Activated effector memory CD4-positive, alpha-beta T cell treated with anti-CD3 and anti-CD28 coated beads, Interleukin-2, amount 50 U/mL, for 16 hours (primary cell): ENCODE data around the gene TUFT1.

ENCODE experiments used
- DNase-seq: peaks from one replicate; pipeline ENCODE4 v3.0.0-alpha.2; 2020

Gene TUFT1

DNA sequence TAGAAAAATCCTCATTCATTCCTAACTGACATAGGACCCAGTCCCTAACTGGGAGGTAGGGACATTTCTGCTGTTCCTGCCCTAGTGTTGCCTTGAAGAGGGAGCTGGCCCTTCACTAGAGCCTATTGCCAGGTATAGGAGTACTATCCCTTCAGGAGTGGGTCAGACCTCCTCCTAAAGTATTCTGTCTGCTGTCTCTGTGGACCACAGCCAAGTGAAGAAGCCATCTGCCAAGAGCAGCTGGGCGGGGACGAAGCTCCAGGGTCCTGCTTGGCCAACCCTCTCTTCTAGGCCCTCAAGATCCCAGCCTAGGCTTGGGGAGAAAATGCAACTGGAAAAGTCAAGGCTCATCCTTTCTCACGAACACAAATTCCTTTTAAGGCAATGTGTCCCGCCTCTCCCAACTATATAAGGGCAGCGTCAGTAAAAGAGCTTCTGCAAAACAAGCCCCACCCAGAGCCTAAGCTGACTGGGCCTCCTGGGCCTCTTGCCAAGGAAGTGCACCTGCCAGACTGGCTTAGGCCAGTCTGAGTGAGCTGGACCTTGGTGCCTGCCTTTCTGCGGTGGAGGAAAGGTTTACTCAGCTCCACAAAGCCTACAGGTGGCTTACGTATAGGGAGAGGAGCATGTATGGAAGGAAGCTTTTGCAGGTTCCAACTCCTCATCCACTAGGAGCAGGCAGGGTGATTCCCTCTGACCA, 638 bp upstream of the TUFT1 start:
- peak; percentile 75 for DNase-seq

GRCh38 chr1:151540982-151541377, 871 bp downstream of the TUFT1 start:
- no peak for DNase-seq

DNA sequence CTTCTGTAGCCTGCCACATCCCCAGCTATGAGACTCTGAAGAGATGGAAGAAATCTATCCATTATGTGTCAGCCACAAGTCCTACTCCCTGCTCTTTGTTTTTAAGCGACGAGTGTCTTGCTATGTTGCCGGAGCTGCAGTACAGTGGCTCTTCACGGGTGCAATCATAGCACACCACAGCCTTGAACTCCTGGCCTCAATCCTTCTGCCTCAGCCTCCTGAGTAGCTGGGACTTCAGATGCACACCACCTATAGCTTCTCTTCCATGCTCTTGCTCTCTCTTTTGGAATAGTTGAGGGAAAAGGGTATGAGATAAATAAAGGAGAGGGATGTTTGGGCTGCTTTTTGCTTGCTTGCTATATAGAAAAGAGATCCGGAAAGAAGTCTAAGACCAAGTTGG, 1.6 kb downstream of the TUFT1 start:
- DNase-seq, result peak; percentile 12

GRCh38 chr1:151542710-151543129, 2.6 kb downstream of the TUFT1 start:
- peak; percentile 54 for DNase-seq

DNA sequence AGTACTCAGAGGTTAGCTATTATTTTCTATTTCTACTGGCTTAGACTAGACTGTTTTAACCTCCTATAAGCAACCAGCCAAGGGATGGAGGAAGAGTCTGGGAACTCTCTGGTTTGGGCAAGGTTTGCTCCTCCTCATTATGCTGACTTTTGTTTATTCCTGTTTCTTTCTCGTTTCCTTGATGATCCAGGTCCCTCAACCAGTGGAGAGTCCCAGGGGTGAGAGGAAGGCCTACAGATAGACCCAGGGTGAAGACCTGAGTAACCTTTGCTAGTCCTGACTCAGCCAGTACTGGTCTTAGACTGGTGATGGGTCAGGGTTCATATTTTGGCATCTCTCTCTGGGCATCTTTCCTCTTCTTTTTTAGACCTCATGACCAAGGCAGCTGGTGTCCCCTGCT, 5.4 kb downstream of the TUFT1 start:
- no peak for DNase-seq

GRCh38 chr1:151546011-151546925, 6.2 kb downstream of the TUFT1 start:
- DNase-seq, result no peak

DNA sequence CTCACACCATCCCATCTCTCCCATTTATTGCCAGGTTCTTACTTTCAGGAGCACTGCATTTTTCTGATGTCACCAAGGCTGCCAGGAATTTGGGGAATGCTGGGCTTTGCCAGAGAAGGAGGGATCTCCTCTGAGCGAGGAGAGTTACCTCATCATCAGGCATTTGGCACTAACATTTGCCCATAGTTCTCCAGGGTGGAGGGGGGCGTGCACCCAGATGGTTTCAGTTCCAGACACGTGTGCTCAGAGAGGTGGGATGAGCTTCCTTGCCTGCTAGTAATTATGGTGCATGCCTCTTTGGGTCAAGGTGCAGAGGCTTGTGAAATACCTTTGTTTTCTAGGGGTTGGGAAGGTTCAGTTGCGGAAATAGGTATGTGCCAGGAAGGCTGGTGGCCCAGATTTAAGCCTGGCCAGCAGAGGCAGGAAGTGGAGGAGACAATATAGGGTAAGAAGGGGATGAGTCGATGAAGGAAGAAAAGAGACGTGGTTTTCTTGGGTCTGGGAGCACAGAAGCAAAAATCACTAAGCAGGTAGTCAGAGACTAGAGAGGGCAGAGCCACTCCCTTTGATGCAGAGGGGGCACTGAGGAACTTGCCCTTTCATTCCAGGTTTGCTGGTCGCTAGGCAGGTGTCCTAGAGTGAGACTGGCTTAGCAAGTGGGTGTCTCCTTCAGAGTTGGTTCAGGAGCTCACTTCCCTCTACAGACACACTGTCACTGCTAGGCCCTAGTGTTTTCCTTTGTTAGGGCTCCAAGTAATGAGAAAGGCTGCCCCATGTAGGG, 7.2 kb downstream of the TUFT1 start:
- peak; percentile 49 for DNase-seq

DNA sequence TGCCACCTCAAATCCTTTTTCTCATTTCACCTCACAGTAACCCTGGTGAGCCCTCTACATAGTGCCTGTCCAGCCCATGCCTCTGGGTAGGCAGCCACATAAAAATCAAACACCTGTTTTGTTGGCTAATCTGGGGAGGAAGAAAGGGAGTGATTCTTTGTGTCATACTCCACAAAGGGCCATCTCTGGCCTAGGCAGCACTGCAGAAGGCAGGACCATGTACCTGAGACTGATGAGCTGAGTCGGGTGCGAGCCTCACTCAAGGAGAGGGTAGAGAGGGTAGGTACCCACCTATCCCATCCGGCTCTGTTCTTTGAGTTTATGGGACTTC, 7.8 kb downstream of the TUFT1 start:
- DNase-seq, result peak; percentile 38

- peak; percentile 4 for DNase-seq
Observed at GRCh38 chr1:151549199-151549598, 9.1 kb downstream of the TUFT1 start.

DNA sequence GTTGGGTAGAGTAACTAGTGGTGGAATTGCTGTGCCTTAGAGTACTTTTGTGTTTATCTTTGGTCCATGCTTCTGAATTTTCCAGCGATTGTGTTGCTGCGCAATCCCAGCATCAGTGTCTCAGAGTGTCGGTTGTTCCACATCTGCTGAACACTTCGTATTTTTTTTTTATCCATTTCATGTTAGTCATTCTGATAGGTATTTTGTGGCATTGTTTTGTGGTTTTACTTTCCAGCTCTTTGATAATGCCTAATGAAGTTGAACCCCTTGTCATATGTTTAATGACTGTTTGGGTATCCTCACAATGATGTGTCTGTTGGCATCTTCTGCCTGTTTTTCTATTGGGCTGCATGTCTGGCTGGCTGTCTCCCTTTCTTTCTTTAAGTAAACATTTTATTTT, 13.6 kb downstream of the TUFT1 start:
- DNase-seq, result peak; percentile 6

DNA sequence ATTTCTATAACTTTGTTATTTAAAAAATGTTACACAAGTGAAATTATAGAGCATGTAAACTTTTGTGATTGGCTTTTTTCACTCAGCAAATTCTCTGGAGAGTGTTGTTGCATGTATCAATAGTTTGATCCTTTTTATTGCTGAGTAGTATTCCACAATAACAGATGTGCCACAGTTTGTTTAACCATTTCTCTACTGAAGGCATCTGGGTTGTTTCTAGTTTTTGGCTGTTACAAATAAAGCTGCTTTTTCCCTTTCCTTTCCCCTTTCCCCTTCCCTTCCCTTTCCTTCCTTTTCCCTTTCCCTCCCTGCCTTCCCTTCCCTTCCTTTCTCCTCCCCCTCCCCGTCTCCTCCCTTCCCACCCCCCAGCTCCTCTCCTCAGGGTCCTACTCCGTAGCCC, 15.9 kb downstream of the TUFT1 start:
- no peak for DNase-seq

GRCh38 chr1:151562661-151563060, 22.6 kb downstream of the TUFT1 start:
- no peak for DNase-seq

- no peak for DNase-seq
Observed at GRCh38 chr1:151563376-151563775, 23.3 kb downstream of the TUFT1 start.

- DNase-seq, result no peak
Observed at GRCh38 chr1:151565502-151566189, 25.5 kb downstream of the TUFT1 start.

DNA sequence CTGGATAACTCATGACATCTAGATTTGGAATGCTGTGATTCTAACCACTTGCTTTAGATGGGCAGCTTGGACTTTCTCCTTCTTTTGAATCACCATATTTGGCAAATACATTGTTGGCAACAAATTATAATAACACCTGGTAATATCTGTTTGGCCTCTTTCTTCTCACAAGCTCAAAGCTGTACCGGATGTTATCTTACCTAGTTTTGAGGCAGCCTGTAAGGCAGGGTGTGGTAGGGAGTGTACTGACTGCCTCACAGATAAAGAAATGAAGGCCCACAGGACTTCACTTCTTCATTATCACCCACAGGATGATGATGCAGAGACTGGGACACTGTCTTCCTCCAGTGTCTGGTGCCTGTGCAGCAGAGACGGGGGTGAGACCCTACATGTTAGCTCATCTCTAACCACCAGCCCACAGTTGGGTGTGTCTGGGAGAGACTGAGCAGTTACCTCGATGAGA, 28.5 kb downstream of the TUFT1 start:
- DNase-seq, result peak; percentile 68

GRCh38 chr1:151570819-151571218, 30.7 kb downstream of the TUFT1 start:
- no peak for DNase-seq

DNA sequence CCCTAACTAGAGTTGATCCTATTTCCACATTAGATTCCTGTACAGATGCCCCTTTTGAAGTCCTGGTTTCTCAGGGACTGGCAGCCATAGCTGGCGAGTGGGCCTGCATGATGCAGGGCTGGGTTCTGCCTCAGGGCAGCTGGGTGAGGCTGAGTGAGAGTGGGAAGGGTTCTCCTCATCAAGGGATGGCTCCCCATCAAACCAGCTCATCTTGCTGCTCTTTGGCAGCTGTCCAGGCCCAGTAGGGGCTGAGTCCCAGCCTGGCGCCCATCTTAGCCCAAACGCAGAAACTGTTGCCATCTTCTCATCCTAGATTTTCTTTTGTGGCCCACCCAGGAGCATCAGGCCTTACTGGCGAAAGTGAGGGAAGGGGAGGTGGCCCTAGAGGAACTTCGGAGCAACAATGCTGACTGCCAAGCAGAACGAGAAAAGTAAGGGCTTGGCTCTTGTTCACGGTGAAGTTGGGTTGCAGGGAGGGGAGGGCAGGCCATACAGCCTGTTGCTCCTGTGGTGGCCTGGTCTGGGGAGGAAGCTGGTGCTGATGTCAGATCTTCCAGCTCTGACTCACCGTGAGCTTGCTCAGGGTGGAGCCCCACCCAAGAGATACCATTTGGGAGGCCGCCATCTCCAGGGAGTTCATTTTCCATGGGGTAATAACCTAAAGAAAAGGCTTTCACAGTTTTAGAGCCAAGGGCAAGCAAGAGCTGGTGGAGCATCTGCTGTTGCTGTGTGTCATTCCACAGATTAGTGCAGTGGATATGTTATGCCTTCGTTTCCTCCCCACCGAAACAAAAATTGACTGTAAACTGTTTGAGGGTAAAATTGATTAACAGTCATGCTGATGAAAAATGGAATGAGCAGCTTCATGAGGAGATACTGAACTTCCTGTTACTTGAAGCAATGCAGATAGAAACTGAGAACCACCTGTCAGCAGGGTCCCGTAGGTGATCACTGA, 34.7 kb downstream of the TUFT1 start:
- peak; percentile 63 for DNase-seq

GRCh38 chr1:151577173-151577572, 37.1 kb downstream of the TUFT1 start:
- DNase-seq, result no peak

GRCh38 chr1:151578941-151579340, 38.8 kb downstream of the TUFT1 start:
- no peak for DNase-seq

DNA sequence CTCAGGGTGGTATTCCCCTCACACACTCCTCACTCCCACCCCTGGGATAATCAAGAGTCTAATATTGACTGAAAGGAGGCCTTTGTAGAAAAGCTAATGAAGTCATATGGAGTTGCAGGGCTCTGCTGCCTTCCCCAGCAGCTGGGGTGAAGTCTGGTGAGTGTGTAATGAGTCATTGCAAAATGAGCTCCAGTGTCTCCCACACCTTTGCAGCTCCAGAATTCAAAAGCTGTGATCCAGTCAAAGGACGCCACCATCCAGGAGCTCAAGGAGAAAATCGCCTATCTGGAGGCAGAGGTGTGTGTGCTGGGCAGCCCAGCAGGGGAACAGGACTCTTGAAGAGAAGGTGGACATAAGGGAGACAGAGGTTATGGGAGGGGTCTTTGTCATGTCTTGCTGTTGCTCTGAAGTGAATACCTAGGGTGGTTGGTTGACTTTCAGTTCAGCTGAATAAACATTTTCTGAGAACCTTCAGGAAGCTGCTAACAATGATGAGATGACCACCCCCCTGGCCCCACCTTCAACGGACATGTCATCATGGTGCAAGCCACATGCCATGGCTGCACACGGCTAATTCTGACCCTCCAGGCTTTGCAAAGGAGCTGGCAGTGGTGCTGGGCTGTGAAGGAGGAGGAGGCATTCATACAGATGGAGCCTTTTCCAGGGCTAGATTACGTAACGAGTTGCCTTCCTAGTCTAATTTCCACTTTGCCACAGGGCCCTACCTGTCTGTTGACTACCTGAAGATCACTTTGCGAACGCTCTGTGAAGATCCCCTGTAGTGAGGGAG, 39.5 kb downstream of the TUFT1 start:
- DNase-seq, result no peak

DNA sequence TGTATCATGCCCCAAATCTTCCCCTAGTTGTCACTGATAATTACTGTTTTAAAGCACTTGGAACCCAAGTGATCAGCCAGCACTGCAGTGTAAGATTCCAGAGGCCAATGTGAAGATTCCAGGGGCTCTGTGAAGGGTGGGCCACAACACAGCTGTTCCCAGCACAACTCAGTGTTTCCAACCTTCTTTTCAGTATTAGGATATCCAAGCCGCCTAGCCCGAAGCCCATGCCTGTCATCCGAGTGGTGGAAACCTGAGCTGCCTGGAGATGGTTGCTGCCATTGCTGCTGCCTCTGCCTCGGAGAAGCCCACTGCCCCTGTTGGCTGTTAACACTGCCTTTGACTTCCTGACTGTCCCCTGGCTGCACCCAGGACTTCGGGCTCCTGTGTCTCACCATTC, 41.3 kb downstream of the TUFT1 start:
- DNase-seq, result no peak
